SK-N-SH (cell line): ENCODE data around the gene KCNQ5. TPM values are rescaled to one million over a fixed set of nuclear protein-coding genes. Genes with fewer than 3 reads are reported as not detected.

Experiments
- CTCF ChIA-PET: fragments of 300-600, 350-600 bp; formaldehyde crosslinking; extraction: SDS; loops from one replicate; lab custom pipeline; 2021; lab: Yijun Ruan, JAX
- POLR2A ChIA-PET: fragments of 350-600 bp; sonication (Branson Sonifier 250); formaldehyde crosslinking; extraction: SDS; loops from one replicate; lab custom pipeline; 2020; ENCODE audit warnings: antibody characterized with exemption, inconsistent platforms; lab: Yijun Ruan, JAX
- DNase-seq: peaks from one replicate; pipeline ENCODE4 v3.0.0; 2012
- H2AFZ ChIP-seq: fragments of 200-600 bp; sonication (generic); 2 replicates; pipeline ENCODE4 v1.8.1; 2016; ENCODE audit warnings: antibody characterized with exemption, mild to moderate bottlenecking, low read depth
- H3F3A ChIP-seq: fragments of 200-600 bp; sonication (generic); replicated peaks from 2 replicates; pipeline ENCODE3; 2016; ENCODE audit warnings: antibody characterized with exemption, mild to moderate bottlenecking; ENCODE audit not compliant: insufficient read depth
- H3K27ac ChIP-seq, 2 experiments: fragments of 200-500 bp in 1 of 2; fragments of 200-600 bp in 1 of 2; sonication (Bioruptor generic) in 1 of 2; sonication (generic), shearing (Covaris generic) in 1 of 2; 2 replicates each; pipeline versions ENCODE4 v1.5.1 to v1.6.1; 2014 to 2016; ENCODE audit warnings: low read depth in 2 of 2, inconsistent platforms in 1 of 2, low read length in 1 of 2, mild to moderate bottlenecking in 1 of 2, mixed read lengths in 1 of 2
- H3K27me3 ChIP-seq: fragments of 200-600 bp; sonication (generic), shearing (Covaris generic); 2 replicates; pipeline ENCODE4 v1.6.1; 2016; ENCODE audit warnings: mixed run types; ENCODE audit not compliant: insufficient read depth
- H3K36me3 ChIP-seq, 2 experiments: fragments of 200-500 bp in 1 of 2; fragments of 200-600 bp in 1 of 2; sonication (Bioruptor generic) in 1 of 2; sonication (generic) in 1 of 2; replicated peaks in 1 of 2; 2 replicates each; pipeline versions ENCODE3 to v1.5.1; 2014 to 2016; ENCODE audit warnings: low read length in 1 of 2, mild to moderate bottlenecking in 1 of 2; ENCODE audit not compliant: insufficient read depth in 2 of 2, control insufficient read depth in 1 of 2
- H3K4me1 ChIP-seq, 2 experiments: fragments of 200-500 bp in 1 of 2; fragments of 200-600 bp in 1 of 2; sonication (Bioruptor generic) in 1 of 2; sonication (generic), shearing (Covaris generic) in 1 of 2; 2 replicates each; pipeline versions ENCODE4 v1.5.1 to v1.6.1; 2014 to 2016; ENCODE audit warnings: low read depth in 1 of 2, low read length in 1 of 2, mixed run types in 1 of 2; ENCODE audit not compliant: insufficient read depth in 2 of 2, control insufficient read depth in 1 of 2
- H3K4me2 ChIP-seq: fragments of 200-600 bp; sonication (generic), shearing (Covaris generic); 2 replicates; pipeline ENCODE4 v1.6.1; 2017; ENCODE audit warnings: mixed run types
- H3K4me3 ChIP-seq, 2 experiments: fragments of 200-500 bp in 1 of 2; fragments of 200-600 bp in 1 of 2; sonication (Bioruptor generic) in 1 of 2; sonication (generic), shearing (Covaris generic) in 1 of 2; 2 replicates each; pipeline versions ENCODE4 v1.5.1 to v1.8.1; 2014 to 2016; ENCODE audit warnings: low read depth in 2 of 2, inconsistent platforms in 1 of 2, low read length in 1 of 2, mild to moderate bottlenecking in 1 of 2, mixed read lengths in 1 of 2, moderate library complexity in 1 of 2
- H3K79me2 ChIP-seq: fragments of 200-600 bp; sonication (generic); 2 replicates; pipeline ENCODE4 v1.8.1; 2017; ENCODE audit warnings: mild to moderate bottlenecking; ENCODE audit not compliant: insufficient read depth
- H3K9ac ChIP-seq: fragments of 200-600 bp; sonication (generic); 2 replicates; pipeline ENCODE4 v1.6.1; 2017; ENCODE audit warnings: mixed run types
- H3K9me2 ChIP-seq: fragments of 200-600 bp; sonication (generic); 2 replicates; pipeline ENCODE4 v1.6.1; 2017; ENCODE audit warnings: mixed run types
- H3K9me3 ChIP-seq: fragments of 200-600 bp; sonication (generic); 2 replicates; pipeline ENCODE4 v1.6.1; 2017; ENCODE audit warnings: mixed run types, mild to moderate bottlenecking, moderate library complexity
- H4K20me1 ChIP-seq: fragments of 200-600 bp; sonication (generic); 2 replicates; pipeline ENCODE4 v1.6.1; 2017; ENCODE audit warnings: mild to moderate bottlenecking, mixed run types; ENCODE audit not compliant: insufficient read depth
- CHD2 ChIP-seq: fragments of 150-350 bp; IDR thresholded peaks from 2 replicates; pipeline ENCODE4 v1.6.1; 2018; ENCODE audit warnings: low read length; ENCODE audit not compliant: partially characterized antibody
- EP300 ChIP-seq, 2 experiments: IDR thresholded peaks; 2 replicates each; pipeline versions ENCODE4 v1.4.0 to v1.6.1; 2012; ENCODE audit warnings: borderline replicate concordance in 1 of 2, low read depth in 1 of 2, low read length in 1 of 2
- EZH2phosphoT487 ChIP-seq: fragments of 200-600 bp; sonication (generic); IDR thresholded peaks from 2 replicates; pipeline ENCODE4 v1.6.1; 2017; ENCODE audit warnings: low read depth, mixed run types, mild to moderate bottlenecking, antibody characterized with exemption, moderate library complexity, borderline replicate concordance
- FOSL2 ChIP-seq: IDR thresholded peaks from 2 replicates; pipeline ENCODE4 v1.4.0; 2012; ENCODE audit warnings: low read depth, mild to moderate bottlenecking, moderate library complexity, borderline replicate concordance
- FOXJ3 ChIP-seq: sonication (generic); formaldehyde crosslinking; IDR thresholded peaks from 2 replicates; pipeline ENCODE4 v1.5.1; 2020; ENCODE audit warnings: mild to moderate bottlenecking, missing genetic modification reagents
- GABPA ChIP-seq: IDR thresholded peaks from 2 replicates; pipeline ENCODE4 v1.4.0; 2012; ENCODE audit warnings: low read depth, mild to moderate bottlenecking
- JUND ChIP-seq: IDR thresholded peaks from 2 replicates; pipeline ENCODE4 v1.4.0; 2012
- MAX ChIP-seq: IDR thresholded peaks from 2 replicates; pipeline ENCODE4 v1.4.0; 2012; ENCODE audit warnings: low read depth
- MEF2A ChIP-seq: IDR thresholded peaks from 2 replicates; pipeline ENCODE4 v1.4.0; 2012; ENCODE audit warnings: low read depth, borderline replicate concordance
- MXI1 ChIP-seq: IDR thresholded peaks from 2 replicates; pipeline ENCODE4 v1.6.1; 2012; ENCODE audit warnings: mild to moderate bottlenecking, low read depth, low read length, improper control_type of control experiment
- NRF1 ChIP-seq: IDR thresholded peaks from 2 replicates; pipeline ENCODE4 v1.6.1; 2012; ENCODE audit warnings: low read depth, mild to moderate bottlenecking, low read length
- RAD21 ChIP-seq: IDR thresholded peaks from 2 replicates; pipeline ENCODE4 v1.6.1; 2012; ENCODE audit warnings: mild to moderate bottlenecking, low read length
- RCOR1 ChIP-seq: fragments of 150-350 bp; IDR thresholded peaks from 2 replicates; pipeline ENCODE4 v1.6.1; 2017; ENCODE audit warnings: antibody characterized with exemption, low read length
- RXRA ChIP-seq: IDR thresholded peaks from 2 replicates; pipeline ENCODE4 v1.4.0; 2012; ENCODE audit warnings: low read depth, mild to moderate bottlenecking, borderline replicate concordance
- SIN3A ChIP-seq: IDR thresholded peaks from 2 replicates; pipeline ENCODE4 v1.6.1; 2012; ENCODE audit warnings: low read depth, mild to moderate bottlenecking, low read length, moderate library complexity, borderline replicate concordance
- SMC3 ChIP-seq: IDR thresholded peaks from 2 replicates; pipeline ENCODE4 v1.6.1; 2012; ENCODE audit warnings: low read depth, low read length, improper control_type of control experiment
- TCF12 ChIP-seq: IDR thresholded peaks from 2 replicates; pipeline ENCODE4 v1.4.0; 2012
- USF1 ChIP-seq: IDR thresholded peaks from 2 replicates; pipeline ENCODE4 v1.4.0; 2012; ENCODE audit warnings: low read depth, borderline replicate concordance
- USF2 ChIP-seq: fragments of 150-350 bp; IDR thresholded peaks from 2 replicates; pipeline ENCODE4 v1.6.1; 2017; ENCODE audit warnings: antibody characterized with exemption, low read length, low read depth, borderline replicate concordance
- YY1 ChIP-seq: IDR thresholded peaks from 2 replicates; pipeline ENCODE4 v1.4.0; 2012; ENCODE audit warnings: low read depth, mild to moderate bottlenecking
- WGBS: methylation state at CpG from one replicate; pipeline ENCODE4 v1.1.6; 2017; ENCODE audit warnings: low lambda C conversion rate; 5-methylcytosine and 5-hydroxymethylcytosine counted together
- polyA plus RNA-seq, 3 experiments: library from polyadenylated mRNA; depleted of rRNA; stranded (reverse); fragments of >200 nt; gene quantifications; 2 replicates each; pipeline ENCODE4 v1.2.3, GENCODE V29; 2012

The KCNQ5 gene
- polyA plus RNA-seq, 1 of the 3 experiments (the other 2 are of a cell fraction) = 3.2 TPM

GRCh38 chr6:73109659-73110058 is 487.8 kb downstream of the KCNQ5 start (continued):
- TF ChIP-seq USF1 = no peak
- TF ChIP-seq RXRA = no peak
- TF ChIP-seq MXI1 = no peak
- TF ChIP-seq CHD2 = peak; percentile 45
- TF ChIP-seq TCF12 = peak; percentile 92
- TF ChIP-seq JUND = peak; percentile 59; the same call in 1 of the 2 replicates
- TF ChIP-seq MEF2A = peak; percentile 89
- TF ChIP-seq MAX = no peak
- no peak for TF ChIP-seq YY1
- peak; percentile 77 to 90; a peak in 3 of 4 replicates for TF ChIP-seq EP300 (IDR thresholded peaks at IDR 0.05; ENCODE audit: borderline replicate concordance in 1 of 2, low read depth in 1 of 2, low read length in 1 of 2)

GRCh38 chr6:73116330-73116729 is 494.5 kb downstream of the KCNQ5 start:
- peaks cover 8% of the 10 kb centered on the region for H3F3A ChIP-seq
- no peaks in the 10 kb centered on the region for H3K79me2 ChIP-seq
- WGBS = 95% methylated on average over 3 of the region's 3 CpGs
- DNase-seq = no peak
- TF ChIP-seq MAX = no peak
- TF ChIP-seq RAD21 = no peak
- TF ChIP-seq RCOR1 = no peak
- no peak for TF ChIP-seq USF2
- no peak for TF ChIP-seq TCF12
- TF ChIP-seq USF1 = no peak
- no peak for TF ChIP-seq SMC3
- no peak for TF ChIP-seq FOXJ3 (CRISPR knock-in tag)
- TF ChIP-seq JUND = no peak
- TF ChIP-seq SIN3A = no peak
- no peak for TF ChIP-seq EZH2phosphoT487
- TF ChIP-seq NRF1 = no peak
- TF ChIP-seq GABPA = no peak
- TF ChIP-seq FOSL2 = no peak
- H3K4me3 ChIP-seq = no peak overlapping the region
- no peak overlapping the region for H3K9ac ChIP-seq
- H3K9me2 ChIP-seq = no peaks in the 10 kb centered on the region
- no peaks in the 10 kb centered on the region for H3K9me3 ChIP-seq
- ChIA-PET CTCF (interaction anchor here (1.1 to 2.8 kb wide), 2 partner anchors 14 to 500 kb away, joined by 3 to 7 read pairs; no protein-coding TSS in a partner anchor), POLR2A (no interaction called here)
- H4K20me1 ChIP-seq = no peaks in the 10 kb centered on the region
- no peak overlapping the region for H3K4me2 ChIP-seq
- H2AFZ ChIP-seq = no peak overlapping the region
- H3K27me3 ChIP-seq = no peaks in the 10 kb centered on the region
- no peaks in the 10 kb centered on the region; a peak in 1 of 4 replicates for H3K4me1 ChIP-seq
- peaks cover 0 to 30% of the 10 kb centered on the region in 2 experiments for H3K36me3 ChIP-seq
- H3K27ac ChIP-seq = no peak overlapping the region
